Adipose tissue (tissue), 3 donors: ENCODE measurements around the gene SCPEP1. TPM values are rescaled to one million over a fixed set of nuclear protein-coding genes. Genes with fewer than 3 reads are reported as not detected.

Experiments used
- H3K27ac ChIP-seq: one replicate; pipeline ENCODE4 v1.5.1; 2013; ENCODE audit warnings: low read depth, low read length
- WGBS, 3 donors: extraction: QIAGEN DNeasy Blood & Tissue Kit; methylation state at CpG; one replicate each; pipeline ENCODE4 v1.1.7; 2013; 5-methylcytosine and 5-hydroxymethylcytosine counted together
- polyA plus RNA-seq, 3 donors: library from polyadenylated mRNA; stranded (reverse); fragments of 200-250 nt; gene quantifications; one replicate each; pipeline ENCODE4 v1.2.3, GENCODE V29; 2013
- donor health status: healthy with polysubstance abuse.
- donor health status: Bipolar disorder and iron deficiency.
- donor health status: healthy.

SCPEP1 gene
- polyA plus RNA-seq, 3 donors, result 13.4 to 55.3 (median 38.1) TPM

- H3K27ac ChIP-seq, result no peak overlapping the region
- WGBS, 3 donors, result 66 to 86% (median 68%) methylated on average over 11 of the region's 11 CpGs
Observed at GRCh38 chr17:56987283-56987834, 9.4 kb downstream of the SCPEP1 start.

- WGBS, 3 donors, result 85 to 97% (median 94%) methylated on average over 4 of the region's 4 CpGs
- H3K27ac ChIP-seq, result no peak overlapping the region
Observed at GRCh38 chr17:56988901-56989572, 11.1 kb downstream of the SCPEP1 start.

GRCh38 chr17:56992364-56992763, 14.4 kb downstream of the SCPEP1 start:
- WGBS, 3 donors, result 68 to 85% (median 84%) methylated on average over 1 of the region's 1 CpG
- no peak overlapping the region for H3K27ac ChIP-seq

- 92 to 93% (median 92%) methylated on average over 4 of the region's 4 CpGs for WGBS, 3 donors
Observed at GRCh38 chr17:56994009-56994792, 16.3 kb downstream of the SCPEP1 start.

GRCh38 chr17:56995766-56996165, 17.8 kb downstream of the SCPEP1 start:
- no peak overlapping the region for H3K27ac ChIP-seq
- WGBS, 3 donors, result 86 to 96% (median 87%) methylated on average over 1 of the region's 1 CpG

More at GRCh38 chr17:56994009-56994792, 16.3 kb downstream of the SCPEP1 start:
- H3K27ac ChIP-seq, result no peak overlapping the region

DNA sequence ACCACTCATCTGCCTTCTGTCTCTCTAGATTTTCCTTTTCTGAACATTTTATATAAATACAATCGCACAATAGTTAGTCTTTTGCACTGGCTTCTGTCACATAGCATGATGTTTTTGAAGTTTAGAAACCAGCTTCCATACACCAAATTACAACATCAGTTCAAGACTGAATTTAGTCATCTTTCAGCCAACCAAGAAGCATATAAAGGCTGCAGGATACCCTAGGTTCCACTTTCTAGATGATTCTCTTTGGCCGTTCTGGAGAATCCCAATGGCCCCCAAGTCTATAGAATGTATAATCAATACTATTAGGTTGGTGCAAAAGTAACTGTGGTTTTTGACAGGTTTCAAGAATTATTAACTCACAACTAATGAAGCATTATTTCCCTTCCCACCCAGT, 19.4 kb downstream of the SCPEP1 start:
- WGBS, 3 donors, result 96 to 100% (median 99%) methylated on average over 2 of the region's 2 CpGs
- no peak overlapping the region for H3K27ac ChIP-seq

DNA sequence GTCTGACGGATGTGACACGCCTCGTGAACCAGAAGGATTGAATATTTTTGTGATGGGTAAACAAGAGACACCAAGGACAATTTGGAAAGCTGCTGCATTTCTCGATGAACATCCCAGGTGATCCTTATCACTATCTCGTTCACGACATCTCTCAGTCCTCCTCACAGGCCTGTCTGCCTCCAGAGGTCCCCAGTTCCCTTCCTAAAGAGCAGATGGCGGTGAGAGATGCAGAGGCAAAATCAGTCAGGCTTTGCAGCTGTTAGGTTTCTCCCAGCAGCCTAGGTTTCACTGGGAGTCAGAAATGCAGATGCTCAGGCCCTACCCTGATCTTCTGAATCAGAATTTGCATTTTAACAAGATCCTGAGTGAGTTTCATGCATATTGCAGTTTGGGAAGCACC, 23.6 kb downstream of the SCPEP1 start:
- WGBS, 3 donors, result 85 to 95% (median 93%) methylated on average over 7 of the region's 7 CpGs
- H3K27ac ChIP-seq, result no peak overlapping the region

GRCh38 chr17:57002904-57003303, 25.0 kb downstream of the SCPEP1 start:
- 92 to 93% (median 93%) methylated on average over 5 of the region's 5 CpGs for WGBS, 3 donors
- H3K27ac ChIP-seq, result no peak overlapping the region

DNA sequence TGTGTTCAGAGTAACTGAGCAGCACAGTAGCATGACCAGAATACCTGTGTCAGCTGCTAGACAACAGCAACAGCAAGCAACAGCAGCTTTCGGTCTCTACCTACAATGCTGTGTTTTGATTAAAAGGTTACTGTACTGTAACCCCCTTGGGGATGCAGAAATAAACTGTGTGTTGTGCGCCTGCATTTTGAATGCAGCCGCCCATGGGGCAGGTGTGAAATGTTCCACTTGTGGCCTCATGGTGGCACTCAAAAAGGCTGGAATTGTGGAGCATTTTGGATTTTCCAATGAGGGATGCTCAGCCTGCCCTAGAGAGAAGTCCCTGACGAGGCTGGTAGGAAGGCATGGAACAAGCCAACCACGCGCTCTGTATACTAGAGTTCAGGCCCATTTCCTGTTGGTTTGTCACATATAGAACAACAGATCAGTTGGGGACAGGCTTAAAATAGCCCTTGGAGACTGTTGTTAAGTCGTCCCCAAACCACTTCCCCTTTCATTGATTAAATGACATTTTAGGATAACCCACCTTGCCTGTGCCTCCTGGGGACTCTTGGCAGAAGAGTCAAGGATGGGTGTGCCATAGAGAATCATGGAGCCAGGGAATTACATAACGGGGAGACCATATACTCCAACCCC, 27.1 kb downstream of the SCPEP1 start:
- H3K27ac ChIP-seq, result no peak overlapping the region
- 64 to 68% (median 65%) methylated on average over 8 of the region's 8 CpGs for WGBS, 3 donors

- 86 to 98% (median 90%) methylated on average over 2 of the region's 2 CpGs for WGBS, 3 donors
- H3K27ac ChIP-seq, result no peak overlapping the region
Observed at GRCh38 chr17:57006040-57006439, 28.1 kb downstream of the SCPEP1 start.

DNA sequence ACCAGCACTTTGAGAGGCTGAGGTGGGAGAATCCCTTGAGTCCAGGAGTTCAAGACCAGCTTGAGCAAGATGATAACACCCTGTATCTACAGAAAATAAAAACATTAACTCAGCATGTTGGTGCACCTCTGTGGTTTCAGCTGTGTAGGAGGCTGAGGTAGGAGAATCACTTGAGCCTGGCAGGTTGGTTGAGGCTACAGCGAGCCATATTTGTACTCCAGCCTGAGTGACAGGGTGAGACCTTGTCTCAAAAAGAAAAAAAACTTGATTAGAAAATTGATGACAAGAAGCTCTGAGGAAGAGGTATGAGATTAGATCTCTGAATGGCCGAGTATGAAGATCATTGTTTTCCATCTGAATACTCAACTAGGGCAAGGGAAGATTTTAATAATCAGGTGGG, 31.0 kb downstream of the SCPEP1 start:
- 73 to 80% (median 79%) methylated on average over 2 of the region's 2 CpGs for WGBS, 3 donors

GRCh38 chr17:57009737-57010445, 32.0 kb downstream of the SCPEP1 start:
- WGBS, 3 donors, result 27 to 33% (median 29%) methylated on average over 7 of the region's 7 CpGs
- no peak overlapping the region for H3K27ac ChIP-seq

More for the DNA sequence above, 31.0 kb downstream of the SCPEP1 start:
- H3K27ac ChIP-seq, result no peak overlapping the region

- no peak overlapping the region for H3K27ac ChIP-seq
- WGBS, 3 donors, result 52 to 63% (median 62%) methylated on average over 3 of the region's 3 CpGs
Observed at GRCh38 chr17:57010487-57010886, 32.6 kb downstream of the SCPEP1 start.

DNA sequence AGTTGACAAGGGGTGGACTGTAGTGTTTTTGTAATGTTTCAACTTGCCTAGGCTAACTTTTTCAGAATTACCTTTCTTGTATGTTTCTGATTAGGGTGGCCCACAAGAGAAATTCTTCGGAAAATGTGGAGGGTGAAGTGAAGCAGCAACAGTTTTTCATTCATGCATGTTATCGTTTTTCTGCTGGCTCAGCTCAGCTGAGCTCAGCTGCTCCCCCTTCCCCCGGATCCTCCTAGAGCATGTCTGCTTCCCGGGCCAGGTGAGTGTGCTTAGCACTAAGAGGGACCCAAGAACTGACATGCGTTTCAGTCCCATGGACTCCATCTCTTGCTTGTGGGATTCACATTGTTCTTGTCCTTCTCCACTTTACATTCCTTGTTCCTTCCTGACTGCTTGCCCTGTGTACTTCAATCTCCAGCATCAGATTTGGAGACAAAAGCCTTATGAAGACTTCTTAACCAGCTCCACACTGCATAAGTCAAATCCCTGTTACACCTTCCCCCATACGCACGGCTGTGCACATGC, 33.6 kb downstream of the SCPEP1 start:
- 66 to 79% (median 71%) methylated on average over 7 of the region's 7 CpGs for WGBS, 3 donors
- no peak overlapping the region for H3K27ac ChIP-seq

DNA sequence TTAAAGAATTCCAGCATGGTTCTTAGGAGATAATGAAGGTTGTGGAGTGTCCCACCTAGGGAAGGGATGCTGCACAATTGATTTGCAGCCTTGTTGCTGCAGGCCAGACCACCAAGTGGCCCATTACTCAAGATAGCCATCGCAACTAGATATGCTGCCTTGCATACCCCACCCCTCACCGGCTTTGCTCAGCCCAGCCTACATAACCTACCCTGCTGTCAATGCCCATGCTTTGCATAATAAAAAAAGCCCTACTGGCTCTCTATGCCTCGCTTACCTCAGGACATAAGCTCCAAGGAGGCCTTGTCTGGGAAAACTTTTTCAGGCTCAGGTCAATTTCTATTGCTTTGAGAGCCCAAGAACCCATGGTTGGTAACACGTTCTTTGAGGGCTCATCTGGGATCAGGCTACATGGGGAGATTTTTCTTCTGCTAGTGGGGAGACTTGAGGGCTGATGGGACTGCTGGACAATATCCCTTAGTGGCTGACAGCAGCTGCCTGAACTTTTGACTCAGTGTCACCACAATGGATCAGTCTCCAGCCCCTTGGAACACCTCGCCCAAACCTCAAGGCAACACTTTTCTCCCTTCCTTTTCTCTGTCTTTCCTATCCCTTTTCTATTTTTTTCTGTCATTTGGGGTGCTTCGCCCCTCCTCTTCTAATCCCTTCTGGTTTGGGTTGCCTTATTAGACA, 38.3 kb downstream of the SCPEP1 start:
- H3K27ac ChIP-seq, result no peak overlapping the region
- WGBS, 3 donors, result 90 to 96% (median 92%) methylated on average over 6 of the region's 6 CpGs

DNA sequence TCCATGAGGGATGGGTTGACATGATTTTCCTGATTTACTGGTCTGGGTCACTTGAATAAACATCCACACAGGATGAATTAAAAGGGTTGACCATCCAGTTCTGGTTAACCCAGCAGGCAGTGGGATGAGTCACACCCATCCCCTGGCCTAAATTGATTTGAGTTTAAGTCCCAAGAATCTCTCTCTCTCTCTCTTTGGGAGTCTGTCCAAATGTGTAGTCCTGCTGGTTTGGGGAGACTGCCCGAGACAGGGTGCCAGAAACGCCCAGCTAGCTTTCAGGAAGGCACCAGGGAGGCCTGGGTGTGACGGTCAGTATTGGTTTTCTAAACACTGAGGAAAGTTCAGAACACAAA, 38.8 kb downstream of the SCPEP1 start:
- H3K27ac ChIP-seq, result no peak overlapping the region
- 44 to 58% (median 56%) methylated on average over 3 of the region's 3 CpGs for WGBS, 3 donors

- 66 to 78% (median 72%) methylated on average over 4 of the region's 4 CpGs for WGBS, 3 donors
- no peak overlapping the region for H3K27ac ChIP-seq
Observed at GRCh38 chr17:57017625-57018024, 39.7 kb downstream of the SCPEP1 start.

DNA sequence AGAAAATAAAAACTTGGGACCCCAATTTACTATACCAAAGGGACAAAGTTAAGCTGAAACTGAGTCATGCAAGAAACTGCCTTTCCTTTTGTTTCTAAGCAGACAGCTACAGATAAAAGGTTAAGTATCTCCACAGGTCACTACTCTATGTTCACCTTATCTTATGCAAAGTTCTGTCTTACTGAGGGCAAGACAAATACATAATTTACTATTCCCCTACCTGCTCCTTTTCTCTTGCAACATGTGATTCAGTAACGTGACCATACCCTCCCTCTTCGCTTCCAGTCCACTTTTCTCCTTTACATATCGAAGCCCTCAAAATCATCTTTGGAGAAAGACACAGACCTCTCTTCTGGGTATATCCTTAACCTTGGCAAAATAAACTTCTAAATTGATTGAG, 42.3 kb downstream of the SCPEP1 start:
- H3K27ac ChIP-seq, result no peak overlapping the region
- 80 to 87% (median 84%) methylated on average over 3 of the region's 3 CpGs for WGBS, 3 donors
